Raji (cell line): Measurements from ENCODE around the gene LARP4B.

Source experiments
- POLR2A ChIP-seq: IDR thresholded peaks from 2 replicates; pipeline ENCODE4 v1.6.1; 2011; ENCODE audit warnings: low read depth, low read length, control low read depth; ENCODE audit not compliant: insufficient read depth

The LARP4B gene

DNA sequence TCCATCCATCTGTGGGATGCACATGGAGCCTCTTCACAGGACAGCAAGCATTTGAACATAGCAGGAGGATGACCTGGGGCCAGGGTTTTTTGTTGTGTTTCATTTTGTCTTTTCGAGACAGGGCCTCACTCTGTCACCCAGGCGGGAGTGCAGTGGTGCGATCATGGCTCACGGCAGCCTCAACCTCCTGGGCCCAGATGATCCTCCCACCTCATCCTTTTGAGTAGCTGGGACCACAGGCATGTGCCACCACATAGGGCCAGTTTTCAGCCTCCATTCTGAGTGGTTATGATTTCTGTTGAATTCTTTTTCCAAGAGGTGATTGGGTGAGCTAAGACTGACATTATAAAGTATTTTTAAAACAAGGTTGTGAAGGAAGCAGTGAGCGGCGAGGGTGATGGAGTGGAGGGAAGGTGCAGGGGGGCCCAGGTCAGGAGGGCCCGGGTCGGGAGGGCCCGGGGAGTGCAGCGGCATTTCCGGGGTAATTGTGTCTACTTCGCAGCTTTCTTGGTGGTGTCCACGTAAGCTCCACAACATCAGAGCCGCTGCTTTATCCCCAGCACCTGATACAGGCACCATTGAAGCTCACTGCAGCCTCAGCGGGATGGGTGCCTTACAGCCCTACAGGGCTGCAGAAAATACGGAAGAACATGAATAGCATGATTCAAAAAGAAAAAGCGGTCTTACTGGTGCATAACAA, 12.0 kb upstream of the LARP4B start:
- no peak for TF ChIP-seq POLR2A

GRCh38 chr10:938941-939678, 7.6 kb upstream of the LARP4B start:
- no peak for TF ChIP-seq POLR2A

GRCh38 chr10:934746-935406, 3.4 kb upstream of the LARP4B start:
- TF ChIP-seq POLR2A, result no peak

DNA sequence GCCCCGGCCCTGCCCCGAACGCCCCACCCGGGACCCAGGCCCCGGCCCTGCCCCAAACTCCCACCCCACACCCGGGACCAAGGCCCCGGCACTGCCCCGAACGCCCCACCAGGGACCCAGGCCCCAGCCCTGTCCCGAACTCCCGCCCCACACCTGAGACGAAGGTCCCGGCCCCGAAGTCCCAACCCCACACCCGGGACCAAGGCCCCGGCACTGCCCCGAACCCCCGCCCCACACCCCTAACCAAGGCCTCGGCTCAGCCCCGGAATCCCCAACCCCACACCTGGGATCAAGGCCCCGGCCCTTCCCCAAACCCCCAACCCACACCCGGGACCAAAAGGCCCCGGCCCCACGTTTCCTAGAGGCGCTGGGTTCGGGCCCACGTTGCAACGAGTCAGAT, 1.1 kb upstream of the LARP4B start:
- no peak for TF ChIP-seq POLR2A

DNA sequence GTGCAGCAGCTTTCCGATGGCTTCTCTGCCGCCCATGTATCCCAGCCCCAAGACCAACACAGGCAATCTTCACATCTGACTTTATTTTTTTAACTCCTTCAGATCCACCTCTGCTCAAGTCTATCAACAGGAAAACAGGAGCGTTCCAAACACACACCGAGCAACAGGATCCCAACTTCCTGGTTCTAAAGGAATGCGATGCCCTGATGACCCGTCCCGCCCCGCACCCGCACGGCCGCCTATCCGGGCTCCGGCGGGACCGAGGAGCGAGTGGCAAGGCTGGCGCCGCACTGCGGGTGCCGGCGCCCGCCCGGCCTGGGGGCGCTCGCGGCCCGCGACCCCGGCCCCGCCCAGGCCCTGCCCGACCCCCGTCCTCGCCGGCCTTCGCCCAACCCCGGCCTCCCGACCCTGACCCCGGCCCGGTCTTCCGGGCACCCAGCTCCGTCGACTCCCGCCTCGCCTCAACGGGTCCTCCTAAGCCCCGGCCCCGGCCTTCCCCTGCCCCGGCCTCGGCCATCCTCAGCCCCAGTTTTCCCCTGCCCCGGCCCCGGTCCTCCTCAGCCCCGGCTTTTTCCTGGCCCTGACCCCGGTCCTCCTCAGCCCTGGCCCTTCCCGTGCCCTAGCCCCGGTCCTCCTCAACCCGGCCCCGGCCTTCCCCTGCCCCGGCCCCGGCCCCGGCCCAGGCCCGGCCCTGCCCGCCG, 730 bp downstream of the LARP4B start:
- TF ChIP-seq POLR2A, result 0 out of 2 replicates have a peak, but pooled peaks have one; percentile 18

- no peak for TF ChIP-seq POLR2A
These were observed 1.4 kb downstream of the LARP4B start for GRCh38 chr10:929960-930624.

- no peak for TF ChIP-seq POLR2A
These were observed 4.4 kb downstream of the LARP4B start for GRCh38 chr10:927131-927530.

GRCh38 chr10:926075-926698, 5.3 kb downstream of the LARP4B start:
- TF ChIP-seq POLR2A, result no peak

DNA sequence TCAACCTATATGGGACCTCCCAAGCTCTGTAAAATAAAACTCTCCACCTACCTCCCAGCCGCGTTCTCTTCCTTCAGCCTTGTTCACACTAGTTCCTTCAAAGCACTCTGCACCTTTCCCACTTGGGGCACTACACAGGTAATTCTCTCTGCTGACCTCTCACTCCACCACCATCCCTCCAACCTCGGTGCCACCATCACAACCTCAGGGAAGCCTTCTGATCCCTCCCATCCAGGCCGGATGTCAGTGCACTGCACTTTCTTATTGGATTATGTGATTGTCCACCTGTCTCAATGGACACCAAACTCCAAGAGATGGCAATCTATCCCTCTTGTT, 7.0 kb downstream of the LARP4B start:
- no peak for TF ChIP-seq POLR2A

- TF ChIP-seq POLR2A, result no peak
These were observed 7.5 kb downstream of the LARP4B start for GRCh38 chr10:923844-924523.

- TF ChIP-seq POLR2A, result no peak
These were observed 9.8 kb downstream of the LARP4B start for GRCh38 chr10:921471-922414.

GRCh38 chr10:920450-920849, 11.1 kb downstream of the LARP4B start:
- TF ChIP-seq POLR2A, result no peak

DNA sequence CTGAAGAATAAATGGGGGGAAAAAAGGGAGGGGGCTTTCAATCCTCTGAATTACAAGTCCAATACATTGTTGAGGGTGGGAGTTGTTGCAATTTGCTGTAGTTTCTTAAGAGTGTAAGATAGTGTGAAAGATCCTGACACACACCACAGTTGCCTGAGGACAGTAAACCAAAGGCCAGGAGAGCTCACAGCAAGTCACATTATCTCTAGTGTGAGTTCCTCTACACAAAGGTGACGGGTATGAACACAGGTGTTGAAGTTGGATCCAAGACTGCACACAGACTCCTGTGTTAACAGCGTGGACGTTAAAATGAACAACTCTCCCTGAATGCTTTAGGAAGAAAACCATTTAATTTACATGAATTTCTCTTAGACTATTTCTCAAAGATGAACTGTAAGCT, 12.0 kb downstream of the LARP4B start:
- TF ChIP-seq POLR2A, result no peak
